ENCODE measurements around the gene NXPE3. TPM values are rescaled to one million over a fixed set of nuclear protein-coding genes. Genes with fewer than 3 reads are reported as not detected.

NXPE3 gene
- total and polyA plus RNA-seq, 9 of the 15 experiments (the other 6 are each of a cell fraction or from before 2014, with no cell fraction given) = 0.25 to 2.5 (median 0.95) TPM

GRCh38 chr3:101876142-101876541 is 97.1 kb downstream of the NXPE3 start:
- no peaks in the 10 kb centered on the region for H3K36me3 ChIP-seq (ENCODE audit: control insufficient read depth, insufficient read depth, low read length)
- FAIRE-seq (no peak), ATAC-seq (no peak), DNase-seq (ENCODE audit: extremely low read depth in 1 of 4, low spot score in 3 of 4) (no peak)
- H3K4me3 ChIP-seq = no peak overlapping the region
- H3K79me2 ChIP-seq (ENCODE audit: control insufficient read depth, insufficient read depth, low read length) = no peaks in the 10 kb centered on the region
- no peak overlapping the region for H3K27ac ChIP-seq (ENCODE audit: extremely low read depth, low read depth, low read length)
- in situ Hi-C loops (cut with MboI) (no loop called here), intact Hi-C loops (cut with micrococcal nuclease) (no loop called here)
- WGBS (ENCODE audit: insufficient coverage, low coverage, missing lambda C conversion rate) = 6% methylated on average over 8 of the region's 8 CpGs
- no peaks in the 10 kb centered on the region for H3K9me1 ChIP-seq (ENCODE audit: control insufficient read depth, insufficient read depth, low read length)
- H2AFZ ChIP-seq (ENCODE audit: low read depth, low read length) = no peak overlapping the region
- H4K20me1 ChIP-seq (replicated peaks; ENCODE audit: control insufficient read depth, insufficient read depth, low read length) = no peaks in the 10 kb centered on the region
- no peaks in the 10 kb centered on the region for H3K9me3 ChIP-seq (replicated peaks; ENCODE audit: control insufficient read depth, insufficient read depth, low read depth, low read length)
- H3K27me3 ChIP-seq (ENCODE audit: control insufficient read depth in 2 of 2, insufficient read depth in 2 of 2, low read length in 2 of 2) = no peaks in the 10 kb centered on the region
- no peak overlapping the region for H3K9ac ChIP-seq (ENCODE audit: insufficient read depth in 1 of 2, low read depth in 2 of 2, low read length in 2 of 2)
- no peak overlapping the region for H3K4me2 ChIP-seq (ENCODE audit: insufficient read depth, low read length)
- ChIA-PET POLR2A (no interaction called here), CTCF (ENCODE audit: low intra/inter-chr PET ratio) (no interaction called here)
- no peaks in the 10 kb centered on the region for H3K4me1 ChIP-seq (replicated peaks in 1 of 2; ENCODE audit: control insufficient read depth in 2 of 2, insufficient read depth in 2 of 2, low read length in 2 of 2)
- BruUV-seq (replicated peaks) = no TSS peak
- TF ChIP-seq KHSRP (IDR thresholded peaks at IDR 0.05) = no peak
- no peak for TF ChIP-seq ELF4 (CRISPR knock-in tag; IDR thresholded peaks at IDR 0.05)
- no peak for TF ChIP-seq TEAD1 (CRISPR knock-in tag; IDR thresholded peaks at IDR 0.05)
- TF ChIP-seq CLOCK (CRISPR knock-in tag; IDR thresholded peaks at IDR 0.05; ENCODE audit: borderline replicate concordance) = no peak
- no peak for TF ChIP-seq NR2C2 (CRISPR knock-in tag; IDR thresholded peaks at IDR 0.05)
- no peak for TF ChIP-seq NR2C2 (tag; IDR thresholded peaks at IDR 0.05)
- TF ChIP-seq CTCFL (IDR thresholded peaks at IDR 0.05; ENCODE audit: borderline replicate concordance, insufficient read depth, low read depth, low read length, poor library complexity, severe bottlenecking) = no peak
- no peak for TF ChIP-seq ZNF766 (CRISPR knock-in tag; conservative IDR thresholded peaks at IDR 0.05)
- no peak for TF ChIP-seq ARID1B (IDR thresholded peaks at IDR 0.05)
- no peak for TF ChIP-seq ZNF184 (CRISPR knock-in tag; IDR thresholded peaks at IDR 0.05)
- TF ChIP-seq ZNF551 (CRISPR knock-in tag; IDR thresholded peaks at IDR 0.05) = no peak
- no peak for TF ChIP-seq PHB (CRISPR knock-in tag; IDR thresholded peaks at IDR 0.05)
- TF ChIP-seq HNRNPLL (IDR thresholded peaks at IDR 0.05; ENCODE audit: low read depth, low read length, poor library complexity, severe bottlenecking) = no peak
- TF ChIP-seq ZKSCAN3 (CRISPR knock-in tag; IDR thresholded peaks at IDR 0.05) = no peak
- TF ChIP-seq ZBTB49 (CRISPR knock-in tag; IDR thresholded peaks at IDR 0.05; ENCODE audit: borderline replicate concordance) = no peak
- TF ChIP-seq MLLT1 (IDR thresholded peaks at IDR 0.05) = no peak

Data from K562 (cell line).